ENCODE data around the gene C16orf96.
A peak's percentile ranks its signal among the peaks of the same experiment; 100 is the strongest.

The C16orf96 gene

GRCh38 chr16:4525634-4526277 lies 30.4 kb upstream of the C16orf96 start:
- DNase-seq (ENCODE audit: low read depth) = no peak

DNA sequence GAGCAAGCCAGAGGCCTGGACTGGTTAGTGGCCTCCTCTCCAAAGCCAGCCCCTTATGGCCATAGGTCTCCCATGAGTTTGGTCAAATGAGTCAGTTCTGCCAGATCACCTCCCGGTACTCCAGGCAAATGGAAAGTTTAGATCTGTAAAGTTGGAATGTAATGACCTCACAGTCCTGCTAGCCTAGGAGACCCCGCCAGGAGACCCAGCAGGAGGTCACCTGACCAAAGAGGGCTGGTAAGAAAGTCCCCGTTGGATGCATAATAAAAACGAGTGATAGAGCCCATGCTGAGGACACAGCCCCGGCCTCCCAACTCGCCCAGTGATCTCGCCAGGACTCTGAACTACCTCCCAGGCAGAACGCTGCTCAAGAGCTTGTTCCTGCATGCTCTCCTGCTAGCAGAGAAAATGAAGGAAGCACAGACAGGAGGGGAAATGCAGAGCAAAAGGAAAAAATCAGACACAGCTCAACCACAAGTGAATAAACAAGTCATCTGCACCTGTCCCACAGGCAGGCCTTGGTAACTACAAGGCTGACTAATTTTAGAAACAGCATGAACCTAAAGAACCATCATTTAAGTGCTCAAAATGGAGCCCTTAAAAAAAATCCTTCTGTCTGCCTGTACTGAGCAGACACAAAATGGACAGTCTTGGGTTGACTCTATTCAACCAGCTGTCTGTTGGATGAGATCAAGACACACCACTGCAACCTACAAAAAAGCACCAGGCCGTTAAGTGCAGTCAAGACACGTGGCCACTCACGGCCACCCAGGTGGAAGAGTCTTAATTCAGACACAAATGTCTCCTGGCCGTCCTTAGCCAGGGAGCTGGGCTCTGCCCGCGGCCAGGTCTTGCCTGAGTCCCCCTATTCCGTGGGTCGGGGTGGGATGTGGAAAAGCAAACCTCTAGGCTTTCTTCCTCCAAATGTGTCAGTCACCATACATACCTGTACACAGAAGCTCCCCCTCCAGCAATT lies 26.8 kb upstream of the C16orf96 start:
- DNase-seq (ENCODE audit: low read depth) = peak; percentile 43

DNA sequence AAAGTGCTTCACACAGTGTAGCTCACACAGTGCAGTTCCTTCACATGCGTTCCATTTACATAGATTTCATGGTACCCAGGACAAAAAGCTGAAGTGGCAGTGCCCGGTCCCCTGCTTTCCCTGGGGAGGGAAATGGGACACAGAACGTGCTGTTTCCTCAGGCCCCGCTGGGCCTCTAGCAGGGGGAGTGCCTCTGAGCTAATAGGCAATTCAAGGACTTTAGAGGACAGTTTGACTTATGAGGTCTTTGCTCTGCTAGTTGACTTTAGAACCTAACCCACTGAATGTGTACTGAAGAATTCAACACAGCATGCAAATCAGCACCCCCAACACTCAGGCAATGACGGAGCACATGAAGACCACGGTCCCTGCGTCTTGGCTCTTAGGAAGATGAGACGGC lies 24.3 kb upstream of the C16orf96 start:
- no peak for DNase-seq (ENCODE audit: low read depth)

GRCh38 chr16:4532238-4532637 lies 23.9 kb upstream of the C16orf96 start:
- DNase-seq (ENCODE audit: low read depth) = no peak

GRCh38 chr16:4533490-4533889 lies 22.6 kb upstream of the C16orf96 start:
- no peak for DNase-seq (ENCODE audit: low read depth)

GRCh38 chr16:4534151-4534790 lies 21.9 kb upstream of the C16orf96 start:
- no peak for DNase-seq (ENCODE audit: low read depth)

- DNase-seq (ENCODE audit: low read depth) = no peak
These were observed 20.5 kb upstream of the C16orf96 start for GRCh38 chr16:4535627-4536108.

DNA sequence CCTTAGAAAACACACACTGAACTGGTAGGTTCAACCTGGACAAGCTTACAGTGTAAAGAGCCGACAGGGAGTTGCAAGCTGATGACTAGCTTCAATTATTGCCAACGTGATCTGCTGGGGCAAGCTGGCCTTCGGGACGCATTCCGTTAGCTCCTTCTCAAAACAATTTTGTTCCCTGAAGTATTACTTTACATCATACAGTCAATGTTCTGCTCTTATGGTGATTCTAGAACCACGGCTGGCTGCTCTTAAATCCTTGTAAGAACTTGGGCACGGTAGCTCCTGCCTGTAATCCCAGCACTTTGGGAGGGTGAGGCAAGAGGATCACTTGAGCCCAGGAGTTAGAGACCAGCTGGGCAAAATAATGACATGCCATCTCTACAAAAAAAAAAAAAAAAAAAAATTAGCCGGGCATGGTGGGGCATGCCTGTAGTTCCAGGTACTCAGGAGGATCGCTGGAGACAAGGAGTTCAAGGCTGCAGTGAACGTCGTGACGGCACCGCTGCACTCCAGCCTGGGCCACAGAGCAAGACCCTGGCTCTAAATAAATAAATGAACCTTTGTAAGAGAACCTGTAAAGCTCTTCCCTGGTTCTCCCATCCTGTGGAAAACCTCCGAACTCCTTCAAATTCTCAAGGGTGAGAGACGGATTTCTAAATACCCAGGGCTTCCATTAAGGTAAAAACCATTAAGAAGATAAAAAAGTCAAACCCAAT lies 19.6 kb upstream of the C16orf96 start:
- no peak for DNase-seq (ENCODE audit: low read depth)

DNA sequence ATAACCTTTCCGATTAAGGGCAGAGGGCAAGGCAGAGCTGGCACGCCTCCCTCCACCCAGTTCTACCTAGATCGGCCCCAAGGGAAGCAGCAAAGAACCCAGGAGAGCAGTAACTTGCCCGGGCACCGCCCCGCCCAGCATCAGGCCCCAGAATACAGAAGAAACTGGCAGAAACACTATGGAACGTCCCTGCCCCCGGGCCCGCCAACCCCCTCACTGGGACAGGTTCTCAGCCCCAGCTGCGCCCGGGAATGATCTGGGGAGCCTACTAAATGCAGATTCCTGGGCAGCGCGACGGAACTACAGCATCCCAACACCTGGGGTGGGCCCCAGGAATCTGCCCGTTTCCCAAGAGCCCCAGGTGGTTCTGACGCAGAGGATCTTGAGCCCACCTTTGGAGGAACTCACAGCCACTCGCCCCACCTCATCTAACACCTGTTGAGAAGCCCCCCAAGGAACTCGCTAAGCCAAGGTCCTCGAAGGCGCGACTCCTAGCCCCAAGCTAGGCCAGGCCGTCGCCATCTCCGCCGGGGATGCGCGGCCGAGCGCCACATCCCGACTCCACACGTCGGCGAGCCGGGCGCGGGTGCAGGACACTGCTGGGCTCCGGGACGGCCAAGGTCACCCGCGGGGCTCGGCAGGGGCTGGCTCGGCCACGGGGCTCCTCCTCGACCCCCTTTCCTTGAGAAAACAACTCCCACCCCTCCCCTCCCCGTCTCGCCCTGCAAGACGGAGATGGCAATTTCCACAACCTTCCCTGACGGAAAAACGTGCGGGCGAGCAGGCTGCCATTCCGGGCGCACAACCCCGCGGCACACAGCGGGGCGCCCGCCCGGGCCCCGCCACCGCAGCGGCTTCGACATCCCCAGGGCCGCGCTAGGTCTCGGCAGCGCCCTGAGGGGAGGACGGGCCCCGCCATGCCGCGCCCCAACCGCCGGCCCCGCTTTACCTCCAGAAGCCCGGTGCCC lies 18.5 kb upstream of the C16orf96 start:
- peak; percentile 36 for DNase-seq (ENCODE audit: low read depth)

DNA sequence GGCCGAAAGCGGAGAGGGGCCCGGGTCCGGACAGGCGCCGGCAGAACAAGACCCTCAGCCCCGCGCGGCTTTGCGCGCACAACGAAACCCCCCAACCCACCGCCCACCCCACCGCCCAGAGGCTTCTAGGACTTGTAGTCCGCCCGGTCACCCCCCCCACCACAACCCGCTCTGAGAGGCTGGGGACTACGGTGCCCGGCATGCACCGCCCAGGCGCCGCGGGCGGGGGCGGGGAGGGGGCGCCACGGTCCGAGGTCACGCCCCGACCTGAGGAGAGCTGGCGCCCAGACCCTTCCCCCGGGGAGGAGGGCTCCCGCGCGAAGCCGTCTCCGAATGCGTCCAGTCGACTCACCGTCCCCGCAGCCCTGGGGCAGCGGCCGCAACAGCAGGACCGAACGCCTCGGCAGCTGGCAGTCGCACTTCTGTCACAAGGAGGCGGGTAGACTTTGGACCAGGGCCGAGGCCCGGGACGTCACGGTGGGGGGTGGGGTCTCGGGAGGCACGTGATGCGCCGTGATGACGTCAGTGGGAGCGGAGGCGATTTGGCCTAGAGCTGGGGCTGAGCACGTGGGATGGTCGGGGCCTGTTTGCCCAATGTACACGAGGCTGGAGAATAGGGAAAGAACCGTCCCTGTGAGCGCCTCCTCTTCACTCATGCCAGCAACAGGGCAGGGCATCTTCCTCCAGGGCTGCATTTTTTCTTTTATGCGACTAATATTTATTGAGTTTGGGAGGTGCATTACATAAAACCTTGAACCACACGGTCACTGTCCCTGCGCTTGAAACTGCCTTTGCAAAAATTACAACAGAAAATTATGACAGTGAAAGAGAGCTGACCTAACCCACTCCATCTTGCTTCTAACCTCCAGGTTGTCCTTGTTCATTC lies 17.5 kb upstream of the C16orf96 start, which contains the start of gene CDIP1:
TSS of gene CDIP1 (minus strand) at position 424 of the 886 bp plus-strand sequence. CDS start 24,643 bp downstream, outside the sequence.
- peak; percentile 94 for DNase-seq (ENCODE audit: low read depth)

GRCh38 chr16:4539716-4540284 lies 16.3 kb upstream of the C16orf96 start:
- DNase-seq (ENCODE audit: low read depth) = no peak

- no peak for DNase-seq (ENCODE audit: low read depth)
These were observed 11.7 kb upstream of the C16orf96 start for GRCh38 chr16:4544473-4544872.

- DNase-seq (ENCODE audit: low read depth) = no peak
These were observed 8.0 kb upstream of the C16orf96 start for GRCh38 chr16:4548124-4548523.

DNA sequence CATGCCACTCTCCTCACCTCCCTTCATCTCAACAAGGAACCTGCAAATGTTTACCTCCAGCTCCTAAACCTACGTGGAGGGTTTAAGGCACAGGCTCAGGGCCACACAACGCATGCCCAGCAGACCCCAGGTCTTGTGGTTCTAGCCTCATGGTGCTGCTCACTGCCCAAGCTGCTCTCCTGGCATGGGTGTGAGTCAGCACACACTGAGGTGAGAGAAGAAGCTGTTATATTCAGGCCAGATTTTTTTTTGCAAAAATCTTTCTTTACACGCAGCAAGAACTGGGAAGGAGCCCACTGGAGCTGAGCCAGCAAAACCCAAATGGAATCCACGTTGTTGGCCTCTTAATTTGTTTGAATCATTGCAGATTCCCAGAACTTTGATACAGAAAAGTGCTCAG lies 5.5 kb upstream of the C16orf96 start:
- no peak for DNase-seq (ENCODE audit: low read depth)

GRCh38 chr16:4552541-4552940 lies 3.6 kb upstream of the C16orf96 start:
- DNase-seq (ENCODE audit: low read depth) = no peak

GRCh38 chr16:4556580-4556979 lies 440 bp downstream of the C16orf96 start:
- DNase-seq (ENCODE audit: low read depth) = no peak

DNA sequence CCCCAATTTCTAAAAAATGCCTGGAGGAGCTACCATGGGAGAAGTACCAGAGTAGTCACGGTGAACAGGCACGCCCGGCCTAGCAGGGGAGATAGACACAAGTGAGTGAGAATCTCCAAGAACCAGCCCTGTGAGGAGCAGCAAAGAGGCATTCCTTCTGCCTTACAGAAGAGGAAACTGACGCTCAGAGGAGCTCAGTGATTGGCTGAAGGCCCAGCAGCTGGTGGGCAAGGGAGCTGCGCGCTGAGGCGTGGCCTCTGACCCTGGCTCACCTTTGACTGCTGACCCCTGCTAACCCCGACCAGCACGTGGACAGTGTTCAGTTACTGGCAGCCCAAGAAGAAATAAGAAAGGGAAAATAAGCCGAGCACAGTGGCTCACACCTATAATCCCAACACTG lies 1.8 kb downstream of the C16orf96 start:
- DNase-seq (ENCODE audit: low read depth) = no peak

DNA sequence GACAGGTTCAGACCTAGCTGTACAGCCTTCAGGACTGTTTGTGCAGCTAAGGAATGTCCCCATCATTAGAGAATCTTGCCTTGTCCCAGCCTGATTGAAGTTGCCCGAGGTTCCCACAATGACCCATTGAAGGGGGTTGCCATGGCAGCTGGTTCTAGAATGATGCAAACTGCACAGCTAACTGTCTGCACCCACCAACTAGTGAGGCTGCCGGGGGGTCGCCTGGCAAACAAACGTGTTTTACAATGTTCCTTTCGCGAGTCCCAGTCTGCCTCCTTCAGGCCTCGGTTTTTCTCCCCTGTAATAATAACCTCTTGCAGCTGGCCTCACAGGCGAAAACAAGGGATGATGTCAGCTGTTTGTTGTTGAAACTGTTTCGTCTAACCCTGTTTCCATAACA lies 5.5 kb downstream of the C16orf96 start:
- no peak for DNase-seq (ENCODE audit: low read depth)

GRCh38 chr16:4564661-4565267 lies 8.6 kb downstream of the C16orf96 start:
- DNase-seq (ENCODE audit: low read depth) = no peak

Measured in ELR (cell line).